Measurements from ENCODE around the gene CAMKK1.

The CAMKK1 gene

DNA sequence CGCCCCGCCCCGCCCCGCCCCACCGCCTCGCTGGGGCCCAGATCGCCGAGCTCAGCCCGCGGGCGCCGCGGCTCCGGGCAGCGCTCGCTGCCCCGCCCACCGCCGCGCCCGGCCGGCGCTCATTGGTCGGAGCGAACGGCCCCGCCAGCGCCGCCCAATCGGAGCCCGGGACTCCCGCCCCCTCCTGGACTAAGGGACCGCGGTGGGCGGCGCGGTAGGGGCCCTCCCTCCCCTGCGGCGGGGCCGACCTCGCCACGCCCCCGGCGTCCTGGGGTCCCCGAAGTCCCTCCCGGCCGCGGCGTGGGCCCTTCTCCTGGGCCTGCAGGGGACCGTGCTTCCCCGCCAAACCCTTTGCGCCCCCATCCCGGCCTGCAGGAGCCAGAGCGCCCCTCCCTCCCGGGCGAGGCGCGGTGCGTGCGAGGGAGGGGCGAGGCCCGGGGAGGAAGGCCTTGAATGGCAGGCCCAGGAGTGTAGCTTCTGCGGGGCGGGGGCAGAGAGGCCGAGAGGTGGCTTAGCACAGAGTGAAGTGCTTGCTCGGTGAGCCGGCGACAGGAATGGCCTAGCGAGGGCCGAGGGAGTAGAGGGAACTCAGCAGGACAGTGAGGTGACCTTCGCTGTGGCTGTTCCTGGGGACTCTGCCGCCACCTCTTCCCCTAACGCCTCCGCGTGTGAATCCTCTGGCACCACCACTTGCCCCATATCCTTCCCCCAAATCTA lies at the start of gene CAMKK1:
TSS of gene CAMKK1 (minus strand) at position 51 of the 717 bp plus-strand sequence. CDS start 7,366 bp downstream, outside the sequence.
- DNase-seq: peak; percentile 77

DNA sequence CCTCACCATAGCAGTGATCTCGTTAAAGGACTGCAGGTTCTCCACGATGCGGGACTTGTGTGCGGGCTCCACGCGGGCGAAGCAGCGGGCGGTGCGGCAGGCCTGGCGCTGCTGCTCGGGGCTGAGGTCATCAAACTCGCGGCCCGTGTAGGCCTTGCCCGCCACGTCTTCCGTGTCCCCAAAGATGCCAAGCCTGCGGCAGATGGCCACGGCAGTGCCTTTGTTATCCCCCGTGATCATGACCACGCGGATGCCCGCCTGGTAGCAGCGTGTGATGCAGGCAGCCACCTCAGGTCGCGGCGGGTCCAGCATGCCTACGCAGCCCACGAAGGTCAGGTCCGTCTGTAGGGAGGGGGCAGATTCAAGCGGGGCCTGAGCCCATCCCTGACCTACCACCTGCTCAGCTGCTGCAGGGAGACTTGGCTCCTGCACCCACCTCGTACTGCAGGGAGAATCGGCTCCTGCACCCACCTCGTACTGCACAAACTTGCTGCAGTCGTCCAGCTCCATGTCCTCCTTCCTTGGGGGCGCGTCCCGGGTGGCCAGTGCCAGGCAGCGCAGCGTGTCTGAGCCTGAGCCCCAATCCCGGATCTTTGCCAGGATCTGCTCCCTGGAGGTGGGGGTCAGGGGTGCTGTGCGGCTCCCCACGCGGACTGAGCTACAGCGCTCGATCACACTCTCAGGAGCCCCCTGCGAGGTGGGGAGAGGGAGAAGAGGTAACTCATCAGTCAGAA lies 48.3 kb upstream of the CAMKK1 start:
- DNase-seq: no peak

DNA sequence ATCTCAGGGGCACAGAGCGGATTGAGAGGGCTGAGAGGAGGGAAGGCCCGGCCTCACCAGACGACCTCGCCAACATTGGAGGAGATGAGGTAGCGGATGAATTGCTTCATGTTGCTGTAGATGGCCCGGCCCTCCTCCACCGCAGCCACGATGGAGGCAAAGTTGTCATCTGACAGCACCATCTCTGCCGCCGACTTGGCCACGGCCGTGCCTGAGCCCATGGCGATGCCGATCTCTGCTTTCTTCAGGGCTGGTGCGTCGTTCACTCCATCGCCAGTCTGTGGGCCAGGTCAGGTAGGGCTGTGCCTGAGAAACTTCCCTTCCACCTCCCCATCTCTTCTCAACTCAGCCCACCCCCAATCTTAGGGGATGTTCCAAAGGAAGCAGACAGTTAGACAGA lies 44.5 kb upstream of the CAMKK1 start:
- no peak for DNase-seq

DNA sequence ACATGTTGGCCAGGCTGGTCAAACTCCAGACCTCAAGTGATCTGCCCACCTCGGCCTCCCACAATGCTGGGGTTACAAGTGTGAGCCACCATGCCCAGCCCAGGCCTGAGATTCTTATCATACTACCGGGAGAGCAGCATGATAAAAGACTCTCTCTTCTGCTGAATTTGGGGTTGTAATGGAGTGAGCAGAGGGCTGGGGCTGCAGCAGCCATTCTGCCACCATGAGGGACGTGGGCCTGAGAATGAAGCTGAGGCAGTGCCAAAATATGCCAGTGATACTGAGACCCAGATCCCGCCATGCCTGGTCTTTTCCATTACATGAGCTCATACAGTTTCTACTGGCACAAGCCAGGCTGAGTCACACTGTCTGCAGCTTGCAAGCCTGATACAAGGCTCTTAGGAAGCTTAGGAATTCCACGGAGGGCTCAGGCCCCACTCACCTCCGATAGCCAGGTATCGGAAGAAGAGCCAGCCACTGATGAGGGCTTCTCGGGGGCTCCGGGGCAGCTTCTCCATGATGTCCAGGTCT lies 43.0 kb upstream of the CAMKK1 start:
- DNase-seq: no peak

DNA sequence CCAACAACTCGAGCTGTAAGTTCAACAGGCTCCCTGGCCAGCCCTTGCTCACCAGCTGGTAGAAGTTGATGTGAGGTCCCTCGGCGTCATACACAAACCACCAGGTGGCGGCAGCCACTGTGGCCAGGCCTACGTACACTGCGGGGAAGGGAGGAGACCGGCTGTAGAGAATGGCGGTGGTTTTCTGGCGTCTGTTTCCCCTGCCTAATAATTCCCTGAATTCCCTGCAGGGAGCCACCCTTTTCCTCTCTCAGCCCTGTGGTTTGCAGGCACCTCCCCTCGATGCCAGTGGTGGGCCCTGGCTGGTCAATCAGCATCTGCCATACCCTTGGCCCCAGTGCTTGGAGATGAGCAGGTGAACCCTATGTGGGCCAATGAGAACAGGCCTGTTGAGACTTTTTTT lies 42.3 kb upstream of the CAMKK1 start:
- DNase-seq: peak; percentile 16

DNA sequence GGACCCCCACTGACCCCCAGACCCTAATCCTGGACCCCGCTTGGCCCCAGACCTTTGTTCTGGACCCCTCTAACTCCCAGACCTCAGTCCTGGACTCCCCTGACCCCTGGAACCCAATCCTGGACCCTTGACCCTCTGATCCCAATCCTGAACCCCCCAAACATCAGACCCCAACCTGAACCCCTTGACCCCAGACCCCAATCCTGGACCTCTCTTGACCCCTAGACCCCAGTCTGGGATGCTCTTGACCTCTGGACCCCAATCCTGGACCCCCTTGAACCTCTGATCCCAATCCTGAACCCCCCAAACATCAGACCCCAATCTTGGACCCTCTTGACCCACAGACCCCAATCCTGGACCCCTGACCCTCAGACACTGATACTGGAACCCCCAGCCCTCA lies 36.9 kb upstream of the CAMKK1 start:
- no peak for DNase-seq

DNA sequence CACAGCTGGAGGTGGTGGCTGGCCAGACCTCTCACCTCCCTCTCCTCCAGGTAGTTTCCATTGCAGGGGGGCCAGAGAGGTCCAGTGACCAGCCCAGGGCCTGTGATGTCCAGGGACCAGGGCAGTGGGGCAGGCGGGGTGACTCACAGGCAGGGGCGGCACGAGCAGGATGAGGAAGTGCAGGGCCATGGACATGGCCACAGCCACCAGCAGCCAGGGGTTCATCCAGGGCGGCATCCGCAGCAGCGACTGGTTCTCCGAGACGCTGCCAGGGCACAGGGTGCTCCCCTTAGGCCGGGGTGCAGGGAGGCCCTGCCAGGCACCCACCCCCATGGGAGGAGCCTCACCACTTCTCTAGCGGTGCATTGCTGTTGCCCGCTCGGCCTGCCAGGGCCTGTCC lies 36.3 kb upstream of the CAMKK1 start:
- no peak for DNase-seq

DNA sequence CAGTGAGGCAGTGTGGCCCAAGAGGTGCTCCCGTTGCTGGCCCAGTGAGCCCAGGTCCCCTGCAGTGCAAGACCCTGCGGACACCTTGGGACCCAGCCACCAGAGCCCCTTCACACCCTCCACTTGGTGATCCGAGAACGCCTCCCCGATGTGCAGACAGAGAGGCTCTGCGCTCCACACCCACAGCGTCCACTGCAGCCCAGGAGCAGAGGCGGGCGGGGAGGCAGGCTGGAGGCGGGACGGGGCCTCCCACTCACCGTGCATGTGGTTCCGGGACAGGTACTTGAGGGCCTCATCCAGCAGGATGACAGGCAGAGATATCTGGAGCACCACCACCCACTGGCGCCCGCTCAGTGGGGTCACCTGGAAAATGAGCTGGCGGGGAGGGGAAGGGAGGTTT lies 35.6 kb upstream of the CAMKK1 start:
- no peak for DNase-seq

DNA sequence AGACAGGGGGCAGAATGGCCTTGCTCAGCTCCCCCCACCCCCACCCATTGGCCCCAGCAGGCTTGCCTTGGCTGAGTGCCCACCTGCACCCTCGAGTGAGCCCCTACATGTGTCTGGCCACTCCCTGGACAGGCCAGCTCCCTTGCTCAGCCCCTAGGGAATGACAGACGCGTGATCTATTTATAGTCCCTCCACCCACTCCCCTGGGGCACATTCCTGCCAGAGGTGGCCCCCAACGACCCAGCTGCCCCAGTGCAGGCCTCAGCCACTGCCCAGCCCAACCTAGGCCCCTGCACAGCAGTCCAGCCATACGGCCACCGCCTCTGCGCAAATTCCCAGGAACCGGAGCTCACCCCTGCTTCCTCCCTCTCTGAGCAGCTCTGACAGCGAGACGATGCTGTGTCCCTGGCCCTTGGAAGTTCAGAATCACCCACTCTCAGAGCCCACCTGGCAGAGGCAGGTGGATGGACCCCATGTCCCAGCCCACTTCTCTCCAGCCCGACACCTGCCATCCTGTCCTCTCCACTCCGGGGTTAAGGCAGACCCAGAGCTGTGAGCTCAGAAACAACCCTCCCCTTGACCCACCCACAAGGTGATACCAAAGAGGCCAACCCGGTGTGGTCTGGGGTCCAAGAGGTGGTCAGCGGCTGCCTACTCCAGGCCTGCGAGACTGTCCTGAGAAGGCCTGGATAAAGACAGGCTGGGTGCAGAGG lies 34.9 kb upstream of the CAMKK1 start:
- DNase-seq: no peak

DNA sequence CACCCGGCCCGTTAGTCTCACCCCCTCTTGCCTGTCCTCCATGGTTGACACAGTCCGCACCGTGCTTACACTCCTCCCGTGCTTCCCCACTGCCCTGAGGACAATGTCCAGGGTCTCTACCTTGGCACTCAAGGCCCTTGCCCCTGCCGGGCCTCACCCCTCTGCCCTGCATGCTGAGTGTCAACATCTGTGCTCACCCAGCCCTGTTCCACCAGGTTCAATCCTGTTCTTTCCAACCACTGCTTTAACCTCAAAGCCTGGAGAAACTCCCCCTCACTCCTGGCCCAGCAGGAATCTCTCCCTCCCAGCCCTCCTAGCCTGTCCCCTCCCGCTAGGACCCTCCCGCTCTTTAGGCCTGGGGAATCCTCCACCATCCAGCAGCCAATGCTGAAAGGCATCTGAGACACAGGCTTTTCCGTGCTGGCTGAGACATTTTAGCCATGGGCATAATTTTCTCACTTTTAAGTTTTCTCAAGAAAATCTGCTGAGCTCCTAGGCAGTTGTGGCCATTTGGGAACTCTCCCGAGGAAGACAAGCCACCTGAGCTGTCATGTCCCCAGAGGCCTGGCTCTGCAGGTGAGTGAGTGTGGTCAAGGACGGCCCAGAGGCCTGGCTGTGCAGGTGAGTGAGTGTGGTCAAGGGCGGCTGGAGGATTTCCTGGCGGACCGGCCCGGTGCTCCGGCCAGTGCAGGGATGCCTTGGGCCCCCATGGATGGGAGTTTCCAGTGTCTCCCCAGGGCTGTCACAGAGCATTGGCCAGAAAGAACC lies 34.2 kb upstream of the CAMKK1 start:
- no peak for DNase-seq

DNA sequence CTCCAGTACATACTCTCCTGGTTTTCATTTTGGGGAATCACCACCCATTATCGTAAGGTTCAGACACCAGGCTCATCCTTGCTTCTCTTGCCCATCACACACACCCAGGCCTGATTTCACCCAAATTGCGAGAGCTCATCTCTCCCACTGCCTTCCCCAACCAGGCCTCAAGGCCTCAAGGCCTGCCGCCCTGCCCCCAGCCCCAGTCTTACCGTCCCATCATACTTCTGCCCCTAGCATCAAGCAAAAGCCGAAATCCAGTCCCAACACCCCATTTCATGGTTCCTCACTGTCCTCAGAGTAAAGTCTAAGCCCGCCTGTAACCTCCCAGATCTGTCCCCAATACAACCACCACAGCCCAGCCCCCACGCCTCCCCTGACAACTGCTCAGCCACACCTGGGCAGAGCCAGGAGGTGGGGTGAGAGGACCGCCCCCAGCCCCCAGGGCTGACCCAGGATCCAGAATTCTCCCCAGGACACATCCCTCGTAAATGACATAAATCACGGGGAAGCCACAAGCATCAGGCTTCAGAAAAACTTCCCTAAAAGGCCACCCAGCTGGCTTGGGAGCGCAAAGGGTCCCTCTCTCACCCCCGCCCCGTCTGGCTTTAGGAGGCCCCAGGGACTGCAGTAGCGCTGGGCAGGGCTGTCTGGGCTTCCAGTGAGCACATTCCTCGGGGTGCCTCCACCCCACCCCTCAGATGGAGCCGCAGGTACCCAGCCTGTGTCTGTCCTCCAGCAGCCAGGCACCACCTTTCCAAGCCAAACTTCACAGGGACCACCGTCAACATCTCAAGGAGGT lies 33.0 kb upstream of the CAMKK1 start:
- DNase-seq: no peak

DNA sequence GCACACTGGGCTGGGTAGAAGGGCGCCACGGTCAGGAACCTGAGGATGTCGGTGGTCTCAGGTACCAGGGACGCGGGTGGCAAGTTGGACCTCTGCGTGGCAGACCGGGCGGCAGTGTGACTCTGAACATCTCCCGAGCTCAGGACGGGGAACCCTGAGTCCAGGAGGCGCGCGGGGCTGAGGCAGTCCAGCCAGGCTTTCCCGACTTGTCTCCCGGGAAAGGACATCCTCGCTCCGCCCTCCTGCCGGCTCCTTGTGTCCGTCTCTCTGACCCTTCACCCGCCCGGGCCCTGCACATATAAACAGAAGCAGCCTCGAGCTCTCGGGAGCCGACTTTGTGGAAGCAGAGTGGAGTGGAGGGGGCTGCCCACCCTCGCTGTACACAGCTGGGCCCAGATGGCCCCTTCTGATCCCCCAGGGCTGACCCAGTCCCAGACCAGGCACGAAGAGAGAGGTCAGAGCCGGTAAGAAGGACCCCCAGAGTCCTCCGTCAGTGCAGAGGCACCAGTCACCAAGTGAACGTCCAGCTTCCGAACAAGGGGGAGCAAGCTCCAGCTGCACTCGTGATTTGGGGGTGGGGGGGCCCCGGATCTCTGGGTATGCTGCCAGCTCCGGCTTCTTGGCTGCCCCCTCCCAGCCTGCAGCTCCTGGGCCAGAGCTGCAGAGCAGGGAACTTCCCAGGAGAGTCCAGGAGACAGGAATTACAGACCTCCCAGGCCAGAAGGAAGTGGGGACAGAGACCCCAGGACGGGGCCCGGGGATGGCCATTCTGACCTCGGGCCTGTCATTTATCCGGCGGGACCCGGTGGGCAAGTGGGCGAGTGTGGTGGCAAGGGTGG lies 31.9 kb upstream of the CAMKK1 start:
- no peak for DNase-seq

DNA sequence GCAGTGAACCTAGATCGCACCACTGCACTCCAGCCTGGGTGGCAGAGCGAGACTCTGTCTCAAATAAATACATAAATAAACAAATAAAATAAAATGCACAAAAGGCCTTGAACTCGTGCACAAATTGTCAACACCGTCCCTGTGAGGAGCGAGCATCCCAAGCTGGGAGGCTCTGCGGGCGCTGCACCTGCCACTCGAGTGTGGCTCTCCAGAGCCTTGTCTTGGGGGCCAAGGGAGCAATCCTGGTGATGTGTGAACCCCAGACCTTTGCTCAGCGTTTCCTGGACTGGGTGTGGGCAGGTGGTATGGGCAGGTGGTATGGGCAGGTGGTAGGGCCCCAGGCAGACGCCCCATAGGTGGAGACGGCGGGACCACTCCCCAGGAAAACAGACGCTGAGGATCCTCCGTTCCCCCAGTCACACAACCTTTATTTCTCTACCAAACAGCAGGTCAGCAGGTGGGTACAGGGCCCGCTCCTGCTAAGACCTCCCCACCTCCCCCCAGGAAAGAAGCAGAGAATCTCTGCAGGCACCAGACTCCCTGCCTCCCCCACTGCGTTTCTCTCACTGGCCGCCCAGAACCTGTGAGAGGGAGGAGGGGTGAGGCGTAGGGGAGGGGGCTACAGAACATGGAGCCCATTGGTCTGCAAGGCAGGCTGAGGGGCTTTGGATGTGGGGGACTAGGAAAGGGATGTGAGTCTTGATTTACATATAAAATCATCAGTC lies 30.8 kb upstream of the CAMKK1 start:
- no peak for DNase-seq

DNA sequence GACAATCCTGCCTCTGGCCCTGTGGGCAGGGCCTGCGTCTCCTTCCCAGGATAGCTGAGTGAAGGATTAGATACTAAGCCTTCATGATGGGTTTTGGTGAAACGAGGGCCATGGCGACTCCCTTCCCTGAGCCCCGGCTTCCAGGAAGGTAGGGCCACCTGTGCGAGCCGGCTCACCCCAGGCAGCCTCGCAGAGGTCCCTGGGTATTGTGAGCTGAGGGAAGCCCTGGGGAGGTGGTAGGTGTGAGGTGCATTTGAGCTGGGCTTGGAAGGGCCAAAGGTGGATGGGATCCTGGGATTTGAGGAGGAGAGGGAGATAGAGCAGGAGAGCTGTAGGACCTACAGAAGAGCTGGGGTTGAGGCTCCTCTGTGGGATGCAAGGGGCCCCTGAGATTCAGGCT lies 29.9 kb upstream of the CAMKK1 start:
- DNase-seq: no peak

DNA sequence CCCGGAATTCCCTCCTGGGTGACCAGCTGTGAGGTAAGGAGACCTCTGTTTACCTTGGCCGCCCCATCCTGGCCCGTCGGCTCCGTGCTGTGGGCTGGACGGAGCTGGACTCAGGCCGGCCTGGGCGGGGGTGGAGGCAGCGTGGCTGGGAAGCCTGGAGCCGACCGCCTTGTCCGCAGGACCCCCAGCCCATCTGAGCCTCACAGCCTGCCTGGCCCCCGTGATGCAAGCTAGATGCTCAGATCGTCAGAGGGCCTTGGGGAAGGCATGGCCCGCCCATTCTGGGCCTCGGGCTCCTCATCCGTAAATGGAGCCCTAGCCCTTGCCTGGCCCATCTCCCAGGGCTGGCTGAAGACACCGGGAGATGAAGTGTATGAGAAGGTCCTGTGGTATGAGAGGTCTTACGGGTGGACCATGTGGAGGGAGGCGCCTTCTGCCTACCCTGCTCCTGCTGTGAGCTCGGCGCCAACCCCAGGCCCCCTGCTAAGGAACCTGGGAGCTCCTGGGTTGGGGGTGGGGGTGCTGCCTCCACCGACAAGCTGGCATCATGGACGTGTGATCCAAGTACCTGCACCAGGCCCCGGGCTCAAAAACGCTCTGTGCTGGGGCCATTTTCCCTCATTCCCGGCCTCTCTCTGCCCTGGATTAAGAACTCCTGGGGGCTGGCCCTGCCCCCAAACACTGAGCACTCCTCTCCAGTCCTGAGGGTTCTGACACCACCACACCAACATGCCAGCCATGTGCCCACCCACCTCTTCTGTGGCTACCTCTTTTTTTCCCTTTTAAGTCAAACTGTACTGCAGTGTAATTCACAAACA lies 28.9 kb upstream of the CAMKK1 start:
- DNase-seq: no peak

DNA sequence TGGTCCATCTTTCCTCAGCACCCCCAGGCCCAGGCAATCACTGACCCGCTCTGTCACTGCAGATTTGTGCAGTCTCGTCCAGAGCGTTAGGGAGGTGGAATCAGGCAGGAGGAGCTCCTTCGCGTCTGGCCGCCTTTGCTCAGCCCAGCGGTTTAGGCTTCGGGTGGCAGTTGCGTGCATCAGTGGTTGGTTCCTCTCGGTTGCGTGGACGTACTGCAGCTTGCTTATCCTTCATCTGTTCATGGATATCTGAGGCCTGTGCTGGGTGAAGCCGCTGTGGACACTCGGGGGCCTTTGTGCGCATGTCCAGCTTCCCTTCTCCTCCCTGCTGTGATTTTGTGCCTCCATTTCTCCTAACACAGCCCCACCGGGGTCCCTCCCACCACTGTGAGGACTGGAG lies 28.2 kb upstream of the CAMKK1 start:
- peak; percentile 43 for DNase-seq

DNA sequence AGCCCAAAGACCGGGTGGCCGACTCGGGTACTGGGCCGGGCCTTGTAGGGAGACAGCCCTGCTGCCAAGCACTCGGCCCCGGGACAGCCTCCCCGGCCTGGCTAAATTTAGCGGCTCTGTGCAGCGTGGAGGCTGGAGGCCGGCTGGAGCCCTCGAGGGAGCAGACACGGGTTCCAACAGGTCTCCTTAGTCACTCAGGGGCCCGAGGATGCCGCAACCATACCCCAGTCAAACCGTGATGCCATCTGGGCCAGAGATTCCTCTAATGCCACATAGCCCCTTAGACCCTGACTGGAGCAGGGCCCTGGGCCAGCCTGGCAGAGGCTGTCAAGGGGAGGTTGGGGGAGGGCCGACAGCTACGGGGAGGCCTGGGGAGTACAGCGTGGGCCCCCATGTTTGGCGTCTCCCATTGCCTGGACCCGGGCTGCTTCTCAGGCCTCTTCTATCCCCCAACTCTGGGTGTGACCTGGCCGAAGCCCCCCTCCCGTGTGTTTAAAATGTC lies 26.3 kb upstream of the CAMKK1 start:
- no peak for DNase-seq

DNA sequence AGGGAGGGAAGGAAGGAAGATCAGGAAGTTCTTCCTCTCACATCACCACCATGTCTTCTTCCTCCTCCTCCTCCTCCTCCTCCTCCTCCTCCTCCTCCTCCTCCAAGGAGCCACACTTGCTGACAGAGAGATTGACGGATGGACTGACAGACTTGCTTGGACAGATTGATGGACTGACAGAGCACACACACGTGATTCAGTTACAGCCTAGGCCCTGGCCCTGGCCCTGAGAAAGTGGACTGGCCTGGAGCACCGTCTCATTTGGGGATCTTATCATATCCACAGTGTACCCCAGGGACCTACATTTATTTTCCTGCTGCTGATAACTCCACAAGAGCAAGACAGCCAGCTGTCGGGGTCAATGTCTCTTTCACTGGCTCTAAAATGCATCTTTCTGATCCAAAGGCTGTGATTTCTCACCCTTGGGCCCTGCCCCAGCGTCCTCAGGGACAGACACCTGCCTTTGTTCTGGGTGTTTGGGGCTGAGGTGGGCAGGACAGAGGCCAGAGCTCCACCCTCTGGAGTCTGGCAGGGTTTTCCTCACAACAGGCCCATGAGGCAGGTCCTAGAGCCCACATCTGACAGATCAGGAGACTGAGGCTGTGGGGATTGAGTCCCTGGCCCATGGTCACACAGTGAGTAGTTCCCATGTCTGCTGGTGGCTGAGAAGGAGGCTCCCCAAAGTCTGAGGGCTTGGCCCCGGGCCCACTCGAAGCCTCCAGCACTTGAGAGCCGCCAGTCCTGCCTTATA lies 25.7 kb upstream of the CAMKK1 start:
- no peak for DNase-seq
